HS-5 (cell line): ENCODE results near the gene TRIM49.
"Not testable (repeated sequence)": the region's sequence is repeated elsewhere in the genome, so short reads cannot be mapped to it uniquely, and the experiment has no call there.

ENCODE experiments used
- DNase-seq: peaks from one replicate; pipeline ENCODE4 v3.0.0-alpha.2; 2012; ENCODE audit warnings: low read depth

The TRIM49 gene, protein sequence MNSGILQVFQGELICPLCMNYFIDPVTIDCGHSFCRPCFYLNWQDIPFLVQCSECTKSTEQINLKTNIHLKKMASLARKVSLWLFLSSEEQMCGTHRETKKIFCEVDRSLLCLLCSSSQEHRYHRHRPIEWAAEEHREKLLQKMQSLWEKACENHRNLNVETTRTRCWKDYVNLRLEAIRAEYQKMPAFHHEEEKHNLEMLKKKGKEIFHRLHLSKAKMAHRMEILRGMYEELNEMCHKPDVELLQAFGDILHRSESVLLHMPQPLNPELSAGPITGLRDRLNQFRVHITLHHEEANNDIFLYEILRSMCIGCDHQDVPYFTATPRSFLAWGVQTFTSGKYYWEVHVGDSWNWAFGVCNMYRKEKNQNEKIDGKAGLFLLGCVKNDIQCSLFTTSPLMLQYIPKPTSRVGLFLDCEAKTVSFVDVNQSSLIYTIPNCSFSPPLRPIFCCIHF

DNA sequence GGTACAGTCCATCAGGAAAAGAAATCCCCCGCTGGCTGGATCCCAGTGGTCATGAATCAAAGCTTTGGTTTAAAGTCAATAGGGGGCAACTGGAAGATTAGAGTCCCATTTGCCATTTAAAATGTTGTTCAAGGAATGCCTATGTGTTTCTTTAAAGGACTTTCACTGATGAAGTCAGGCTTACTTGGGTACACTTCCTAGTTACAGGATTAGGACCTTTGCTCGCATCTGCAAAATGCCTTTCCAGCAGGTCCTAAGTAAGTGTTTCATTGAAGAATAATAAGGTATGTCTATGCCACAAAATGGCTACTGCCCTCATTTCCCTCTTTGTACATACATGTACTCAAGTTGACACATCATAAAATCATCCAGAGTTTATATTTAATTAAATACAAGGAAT lies at the start of gene TRIM49:
Gene TRIM49, minus strand, starts transcription at position 101 of the 400 bp plus-strand sequence. CDS start 4,106 bp downstream, outside the sequence.
- DNase-seq = not testable (repeated sequence)

DNA sequence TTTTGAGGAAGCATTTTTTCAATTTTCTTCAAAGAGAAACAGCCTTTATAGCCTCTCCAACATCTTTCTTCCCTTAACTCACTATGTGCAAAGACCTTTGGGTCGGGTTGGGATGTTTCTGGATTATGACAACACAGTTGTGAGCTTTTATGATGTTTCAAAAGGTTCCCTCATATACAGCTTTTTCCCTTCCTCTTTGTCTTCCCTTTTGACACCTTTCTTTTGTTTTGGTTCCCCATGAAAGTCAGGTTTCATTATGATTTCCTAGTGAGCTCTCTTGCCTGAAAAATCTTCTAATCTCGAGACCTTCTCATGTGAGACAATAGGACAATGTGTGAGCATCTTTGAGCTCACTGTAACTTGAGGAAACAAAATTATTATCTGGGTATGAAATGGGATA lies 18.3 kb upstream of the TRIM49 start:
- not testable (repeated sequence) for DNase-seq

DNA sequence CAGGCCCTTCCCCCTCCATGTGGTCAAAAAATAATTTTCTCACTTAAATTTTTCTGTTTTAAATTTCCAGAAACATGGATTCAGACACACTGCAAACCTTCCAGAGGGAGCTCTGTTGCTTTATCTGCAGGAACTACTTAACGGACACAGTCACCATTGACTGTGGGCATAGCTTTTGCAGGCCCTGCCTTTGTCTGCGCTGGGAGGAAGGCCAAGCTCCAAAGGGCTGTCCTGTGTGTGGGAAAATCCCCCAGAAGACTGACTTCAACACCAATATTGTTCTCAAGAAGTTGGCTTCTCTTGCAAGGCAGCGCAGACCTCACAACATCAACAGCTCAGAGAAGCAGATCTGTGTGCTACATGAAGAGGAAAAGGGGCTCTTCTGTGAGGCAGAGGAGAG lies 11.6 kb upstream of the TRIM49 start:
- not testable (repeated sequence) for DNase-seq

DNA sequence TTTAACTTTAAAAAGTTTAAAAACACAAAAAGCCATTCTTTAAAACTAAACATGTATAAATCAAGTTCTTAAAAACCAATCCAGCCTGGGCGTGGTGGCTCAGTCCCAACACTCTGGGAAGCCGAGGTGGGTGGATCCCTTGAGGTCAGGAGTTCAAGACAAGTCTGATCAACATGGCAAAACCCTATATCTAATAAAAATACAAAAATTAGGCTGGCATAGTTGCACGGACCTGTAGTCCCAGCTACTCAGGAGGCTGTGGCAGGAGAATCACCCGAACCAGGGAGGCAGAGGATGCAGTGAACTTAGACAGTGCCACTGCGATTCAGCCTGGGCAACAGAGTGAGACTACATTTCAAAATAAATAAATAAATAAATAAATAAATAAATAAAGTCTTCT lies 5.2 kb upstream of the TRIM49 start:
- DNase-seq = not testable (repeated sequence)

DNA sequence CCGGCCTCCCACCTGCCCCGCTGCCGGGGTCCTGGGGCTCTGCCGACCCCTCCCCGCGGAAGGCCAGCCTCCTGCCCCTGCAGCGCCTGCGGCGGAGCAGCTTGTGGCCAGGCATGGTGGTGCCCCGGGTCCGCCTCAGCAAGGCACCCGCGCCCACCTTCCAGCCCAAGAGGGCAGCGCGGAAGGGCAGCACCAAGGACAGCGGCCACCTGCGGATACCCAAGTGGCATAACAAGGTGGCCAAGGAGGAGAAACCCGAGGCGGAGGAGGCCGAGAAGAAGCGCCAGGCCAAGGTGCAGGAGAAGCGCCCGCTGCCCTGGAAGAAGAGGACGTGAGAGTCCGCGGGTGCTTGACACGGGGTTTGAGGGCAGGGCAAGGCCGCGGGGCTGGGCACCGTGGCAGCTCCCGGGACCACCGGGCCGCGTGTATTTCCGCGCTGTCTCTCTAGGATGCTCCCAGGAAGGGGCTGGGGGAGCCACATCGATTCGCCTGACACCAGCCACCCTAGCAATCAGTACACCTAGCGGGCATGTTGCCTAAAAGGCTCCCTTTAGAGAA lies 20.8 kb downstream of the TRIM49 start:
- DNase-seq = not testable (repeated sequence)

DNA sequence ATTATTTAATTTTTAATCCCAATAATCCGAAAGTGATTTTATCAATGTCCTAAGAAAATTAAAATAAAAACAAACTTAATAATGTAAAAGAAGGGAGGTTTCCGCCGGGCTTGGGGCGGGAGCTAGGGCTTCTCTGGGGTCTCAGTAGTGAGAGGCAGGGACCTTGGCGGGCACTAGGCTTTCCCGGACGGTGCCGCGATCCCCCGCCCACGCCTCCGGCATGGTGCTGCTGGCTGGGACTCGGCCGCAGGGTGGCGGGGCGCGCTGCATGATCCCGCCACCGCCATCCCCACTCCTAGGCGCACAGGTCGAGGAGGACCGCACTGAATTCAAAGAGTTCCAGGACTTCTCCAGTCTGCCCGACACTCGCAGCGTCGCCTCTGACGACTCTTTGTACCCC lies 22.6 kb downstream of the TRIM49 start:
- not testable (repeated sequence) for DNase-seq

DNA sequence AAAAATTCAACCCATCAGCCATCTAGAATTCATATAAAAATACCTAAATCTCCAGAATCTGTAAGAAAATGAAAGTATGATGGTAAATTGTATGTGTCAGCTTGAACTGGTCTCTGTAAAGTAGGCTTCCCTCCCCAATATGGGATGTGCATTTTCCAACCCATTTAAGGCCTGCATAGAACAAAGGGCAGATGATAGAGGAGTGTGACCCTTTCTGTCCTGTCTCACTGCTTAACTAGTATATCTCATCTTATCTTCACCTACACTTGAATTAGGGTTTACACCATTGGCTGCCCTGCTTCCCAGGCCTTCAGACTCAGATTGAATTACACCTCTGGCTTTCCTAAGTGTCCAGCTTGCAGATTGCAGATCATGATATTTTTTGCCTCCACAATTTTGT lies 57.6 kb downstream of the TRIM49 start:
- DNase-seq = not testable (repeated sequence)
